C4-2B (cell line): ENCODE data around the gene PITPNM3.

Source experiments
- ZFX ChIP-seq: fragments of 450-650 bp; IDR thresholded peaks from 2 replicates; pipeline ENCODE4 v1.6.1; 2017
- TF ChIP-seq, protein P1 (sequence below): fragments of 450-650 bp; conservative IDR thresholded peaks from 2 replicates; pipeline ENCODE4 v1.5.1; 2017; ENCODE audit warnings: mild to moderate bottlenecking

DNA sequence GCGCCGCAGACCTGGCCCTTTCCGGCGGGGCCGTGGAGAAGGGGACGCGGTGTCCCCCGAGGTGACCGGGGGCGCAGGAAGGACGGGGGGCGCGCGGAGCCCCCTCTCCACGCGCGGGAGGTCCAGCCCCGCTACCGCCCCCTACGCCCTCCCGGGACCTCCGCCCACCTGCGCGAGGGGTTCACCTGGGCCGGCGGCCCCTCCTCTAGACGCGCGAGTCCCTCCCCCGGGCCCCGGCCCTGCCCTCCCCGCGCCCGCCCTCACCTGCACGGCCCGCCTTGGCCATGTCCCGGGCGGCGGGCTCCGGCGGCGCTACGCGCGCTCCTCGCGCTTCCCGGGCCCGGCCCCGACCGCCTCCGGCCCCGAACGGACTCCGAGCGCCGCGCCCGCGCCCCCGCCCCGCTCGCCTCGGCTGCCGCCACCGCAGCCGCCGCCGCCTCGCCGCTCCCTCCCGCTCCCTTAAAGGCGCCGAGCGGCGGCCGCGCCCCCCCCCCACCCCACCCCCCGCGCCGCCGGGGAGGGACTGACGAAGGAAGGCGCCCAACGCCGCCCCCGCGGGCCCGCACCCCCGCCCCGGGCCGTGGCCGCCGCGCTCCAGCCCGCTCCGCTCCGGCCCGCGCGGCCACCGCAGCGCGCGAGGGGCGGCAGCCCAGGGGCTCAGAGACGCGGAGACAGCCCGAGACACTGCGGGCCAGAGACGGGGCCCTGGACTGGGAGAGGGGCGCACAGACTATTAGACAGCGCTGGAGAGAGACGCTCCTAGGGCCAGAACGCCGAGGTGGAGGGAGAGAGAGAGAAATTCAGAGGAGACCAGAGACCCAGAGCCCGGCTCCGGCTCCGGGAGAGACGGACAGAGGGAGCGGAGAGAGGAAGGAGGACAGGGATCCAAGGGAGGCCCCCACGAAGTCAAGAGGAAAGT lies at the start of gene PITPNM3:
- TF ChIP-seq, protein P1, sequence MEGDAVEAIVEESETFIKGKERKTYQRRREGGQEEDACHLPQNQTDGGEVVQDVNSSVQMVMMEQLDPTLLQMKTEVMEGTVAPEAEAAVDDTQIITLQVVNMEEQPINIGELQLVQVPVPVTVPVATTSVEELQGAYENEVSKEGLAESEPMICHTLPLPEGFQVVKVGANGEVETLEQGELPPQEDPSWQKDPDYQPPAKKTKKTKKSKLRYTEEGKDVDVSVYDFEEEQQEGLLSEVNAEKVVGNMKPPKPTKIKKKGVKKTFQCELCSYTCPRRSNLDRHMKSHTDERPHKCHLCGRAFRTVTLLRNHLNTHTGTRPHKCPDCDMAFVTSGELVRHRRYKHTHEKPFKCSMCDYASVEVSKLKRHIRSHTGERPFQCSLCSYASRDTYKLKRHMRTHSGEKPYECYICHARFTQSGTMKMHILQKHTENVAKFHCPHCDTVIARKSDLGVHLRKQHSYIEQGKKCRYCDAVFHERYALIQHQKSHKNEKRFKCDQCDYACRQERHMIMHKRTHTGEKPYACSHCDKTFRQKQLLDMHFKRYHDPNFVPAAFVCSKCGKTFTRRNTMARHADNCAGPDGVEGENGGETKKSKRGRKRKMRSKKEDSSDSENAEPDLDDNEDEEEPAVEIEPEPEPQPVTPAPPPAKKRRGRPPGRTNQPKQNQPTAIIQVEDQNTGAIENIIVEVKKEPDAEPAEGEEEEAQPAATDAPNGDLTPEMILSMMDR, result no peak
- TF ChIP-seq ZFX, result peak; percentile 15; the same call in 1 of the 2 replicates
